ENCODE data around the gene SESN1. TPM values are rescaled to one million over a fixed set of nuclear protein-coding genes. Genes with fewer than 3 reads are reported as not detected.

Gene SESN1
- total and polyA plus RNA-seq, 9 of the 15 experiments (the other 6 are each of a cell fraction or from before 2014, with no cell fraction given): 3.1 to 13.0 (median 7.4) TPM

DNA sequence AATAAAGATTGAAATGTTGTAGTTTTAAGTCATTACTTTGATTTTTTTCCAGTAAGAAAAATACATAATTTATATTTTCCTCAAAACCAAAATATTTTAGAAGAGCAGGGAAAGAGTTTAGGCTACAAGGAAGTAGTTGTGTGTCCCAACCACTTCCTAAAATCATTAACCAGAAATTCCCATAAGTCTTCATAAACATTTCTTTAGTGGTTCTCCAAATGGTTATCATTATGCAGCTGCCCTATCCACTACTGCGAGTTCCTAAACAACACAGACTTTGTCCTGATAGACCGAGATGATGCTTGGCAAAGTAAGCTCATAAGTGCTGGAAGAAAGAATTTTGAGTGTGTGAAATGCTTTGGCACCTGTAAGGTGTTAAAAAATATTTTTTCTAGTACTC is 152.8 kb downstream of the SESN1 start:
- BruUV-seq (replicated peaks): no TSS peak
- Histone ChIP-seq H3K36me3 (ENCODE audit: control insufficient read depth, insufficient read depth, low read length) (no peaks in the 10 kb centered on the region), H4K20me1 (replicated peaks; ENCODE audit: control insufficient read depth, insufficient read depth, low read length) (no peaks in the 10 kb centered on the region), H3K9me1 (ENCODE audit: control insufficient read depth, insufficient read depth, low read length) (no peaks in the 10 kb centered on the region), H3K27me3 (ENCODE audit: control insufficient read depth in 2 of 2, insufficient read depth in 2 of 2, low read length in 2 of 2) (peaks cover 12 to 25% of the 10 kb centered on the region in 2 experiments; a peak in 4 of 5 replicates), H3K9ac (ENCODE audit: insufficient read depth in 1 of 2, low read depth in 2 of 2, low read length in 2 of 2) (no peak overlapping the region), H3K27ac (ENCODE audit: extremely low read depth, low read depth, low read length) (no peak overlapping the region), H3K4me3 (no peak overlapping the region), H3K79me2 (ENCODE audit: control insufficient read depth, insufficient read depth, low read length) (no peaks in the 10 kb centered on the region), H3K4me2 (ENCODE audit: insufficient read depth, low read length) (no peak overlapping the region), H3K4me1 (replicated peaks in 1 of 2; ENCODE audit: control insufficient read depth in 2 of 2, insufficient read depth in 2 of 2, low read length in 2 of 2) (no peaks in the 10 kb centered on the region; a peak in 1 of 5 replicates), H2AFZ (ENCODE audit: low read depth, low read length) (no peak overlapping the region), H3K9me3 (replicated peaks; ENCODE audit: control insufficient read depth, insufficient read depth, low read depth, low read length) (no peaks in the 10 kb centered on the region)
- no peak for TF ChIP-seq FOXK2 (conservative IDR thresholded peaks at IDR 0.05 in 1 of 2, IDR thresholded peaks at IDR 0.05 in 1 of 2; ENCODE audit: low read depth in 2 of 2)
- TF ChIP-seq MAFF (IDR thresholded peaks at IDR 0.05; ENCODE audit: low read length): no peak
- TF ChIP-seq RNF2 (IDR thresholded peaks at IDR 0.05): no peak
- no peak for TF ChIP-seq POLR2AphosphoS2 (IDR thresholded peaks at IDR 0.05; ENCODE audit: low read length)
- no peak for TF ChIP-seq CAMTA2 (CRISPR knock-in tag; conservative IDR thresholded peaks at IDR 0.05)
- no peak for TF ChIP-seq RBM22 (IDR thresholded peaks at IDR 0.05; ENCODE audit: low read depth, low read length, poor library complexity, severe bottlenecking)
- no peak for TF ChIP-seq FOXM1 (IDR thresholded peaks at IDR 0.05; ENCODE audit: low read depth)
- TF ChIP-seq FOXM1 (CRISPR knock-in tag; IDR thresholded peaks at IDR 0.05; ENCODE audit: low read depth): no peak
- no peak for TF ChIP-seq ESRRB (CRISPR knock-in tag; IDR thresholded peaks at IDR 0.05; ENCODE audit: borderline replicate concordance)
- TF ChIP-seq, protein P1, sequence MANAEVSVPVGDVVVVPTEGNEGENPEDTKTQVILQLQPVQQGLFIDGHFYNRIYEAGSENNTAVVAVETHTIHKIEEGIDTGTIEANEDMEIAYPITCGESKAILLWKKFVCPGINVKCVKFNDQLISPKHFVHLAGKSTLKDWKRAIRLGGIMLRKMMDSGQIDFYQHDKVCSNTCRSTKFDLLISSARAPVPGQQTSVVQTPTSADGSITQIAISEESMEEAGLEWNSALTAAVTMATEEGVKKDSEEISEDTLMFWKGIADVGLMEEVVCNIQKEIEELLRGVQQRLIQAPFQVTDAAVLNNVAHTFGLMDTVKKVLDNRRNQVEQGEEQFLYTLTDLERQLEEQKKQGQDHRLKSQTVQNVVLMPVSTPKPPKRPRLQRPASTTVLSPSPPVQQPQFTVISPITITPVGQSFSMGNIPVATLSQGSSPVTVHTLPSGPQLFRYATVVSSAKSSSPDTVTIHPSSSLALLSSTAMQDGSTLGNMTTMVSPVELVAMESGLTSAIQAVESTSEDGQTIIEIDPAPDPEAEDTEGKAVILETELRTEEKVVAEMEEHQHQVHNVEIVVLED (CRISPR knock-in tag; IDR thresholded peaks at IDR 0.05): no peak
- no peak for TF ChIP-seq L3MBTL2 (IDR thresholded peaks at IDR 0.05)
- TF ChIP-seq, protein P2, sequence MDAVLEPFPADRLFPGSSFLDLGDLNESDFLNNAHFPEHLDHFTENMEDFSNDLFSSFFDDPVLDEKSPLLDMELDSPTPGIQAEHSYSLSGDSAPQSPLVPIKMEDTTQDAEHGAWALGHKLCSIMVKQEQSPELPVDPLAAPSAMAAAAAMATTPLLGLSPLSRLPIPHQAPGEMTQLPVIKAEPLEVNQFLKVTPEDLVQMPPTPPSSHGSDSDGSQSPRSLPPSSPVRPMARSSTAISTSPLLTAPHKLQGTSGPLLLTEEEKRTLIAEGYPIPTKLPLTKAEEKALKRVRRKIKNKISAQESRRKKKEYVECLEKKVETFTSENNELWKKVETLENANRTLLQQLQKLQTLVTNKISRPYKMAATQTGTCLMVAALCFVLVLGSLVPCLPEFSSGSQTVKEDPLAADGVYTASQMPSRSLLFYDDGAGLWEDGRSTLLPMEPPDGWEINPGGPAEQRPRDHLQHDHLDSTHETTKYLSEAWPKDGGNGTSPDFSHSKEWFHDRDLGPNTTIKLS (IDR thresholded peaks at IDR 0.05; ENCODE audit: borderline replicate concordance, low read depth): no peak
- DNase-seq (ENCODE audit: extremely low read depth in 1 of 4, low spot score in 3 of 4) (no peak), FAIRE-seq (no peak), ATAC-seq (no peak)
- CTCF ChIA-PET (ENCODE audit: low intra/inter-chr PET ratio): no interaction called here
- in situ Hi-C loops (cut with MboI): no loop called here
- POLR2A ChIA-PET: interaction anchor here (1.4 kb wide), 1 partner anchor 16 kb away, joined by 3 read pairs; no protein-coding TSS in a partner anchor
- intact Hi-C loops (cut with micrococcal nuclease): no loop called here
- 4% methylated on average over 2 of the region's 2 CpGs for WGBS (ENCODE audit: insufficient coverage, low coverage, missing lambda C conversion rate)
